ENCODE results near the gene SRD5A3. TPM values are rescaled to one million over a fixed set of nuclear protein-coding genes. Genes with fewer than 3 reads are reported as not detected.

SRD5A3 gene
- total RNA-seq, 2 donors from 2014 or later, result 5.4 to 6.4 TPM

- no peak for ATAC-seq (ENCODE audit: insufficient number of reproducible peaks, low FRiP score, low read depth)
- no peak for TF ChIP-seq CTCF (IDR thresholded peaks at IDR 0.05)
Observed at GRCh38 chr4:55336138-55337034, 9.7 kb upstream of the SRD5A3 start.

GRCh38 chr4:55337944-55338343 lies 8.1 kb upstream of the SRD5A3 start:
- no peak overlapping the region for H3K4me3 ChIP-seq
- no peaks in the 10 kb centered on the region for H3K4me1 ChIP-seq (ENCODE audit: control insufficient read depth in 1 of 2, low read depth in 2 of 2)
- no peak for ATAC-seq (ENCODE audit: insufficient number of reproducible peaks, low FRiP score, low read depth)
- no peak for DNase-seq (ENCODE audit: low spot score)
- H3K9me3 ChIP-seq, result no peaks in the 10 kb centered on the region
- H3K27ac ChIP-seq, result no peak overlapping the region
- H3K27me3 ChIP-seq (replicated peaks; ENCODE audit: insufficient read depth), result no peaks in the 10 kb centered on the region
- no peak for TF ChIP-seq CTCF (IDR thresholded peaks at IDR 0.05)
- H3K36me3 ChIP-seq, result no peaks in the 10 kb centered on the region

More at GRCh38 chr4:55336138-55337034, 9.7 kb upstream of the SRD5A3 start:
- DNase-seq (ENCODE audit: low spot score), result no peak
- Histone ChIP-seq H3K27me3 (replicated peaks; ENCODE audit: insufficient read depth) (no peaks in the 10 kb centered on the region), H3K4me3 (no peak overlapping the region), H3K27ac (no peak overlapping the region), H3K4me1 (ENCODE audit: control insufficient read depth in 1 of 2, low read depth in 2 of 2) (no peaks in the 10 kb centered on the region), H3K9me3 (no peaks in the 10 kb centered on the region), H3K36me3 (no peaks in the 10 kb centered on the region)

GRCh38 chr4:55338486-55338885 lies 7.6 kb upstream of the SRD5A3 start:
- TF ChIP-seq CTCF (IDR thresholded peaks at IDR 0.05), result no peak
- no peak overlapping the region for H3K27ac ChIP-seq
- ATAC-seq (ENCODE audit: insufficient number of reproducible peaks, low FRiP score, low read depth) (no peak), DNase-seq (ENCODE audit: low spot score) (no peak)
- no peaks in the 10 kb centered on the region for H3K9me3 ChIP-seq
- H3K36me3 ChIP-seq, result no peaks in the 10 kb centered on the region
- H3K27me3 ChIP-seq (replicated peaks; ENCODE audit: insufficient read depth), result no peaks in the 10 kb centered on the region
- H3K4me3 ChIP-seq, result no peak overlapping the region
- no peaks in the 10 kb centered on the region for H3K4me1 ChIP-seq (ENCODE audit: control insufficient read depth in 1 of 2, low read depth in 2 of 2)

- H3K27me3 ChIP-seq (replicated peaks; ENCODE audit: insufficient read depth), result no peaks in the 10 kb centered on the region
- TF ChIP-seq CTCF (IDR thresholded peaks at IDR 0.05), result no peak
- ATAC-seq (ENCODE audit: insufficient number of reproducible peaks, low FRiP score, low read depth), result no peak
- no peaks in the 10 kb centered on the region for H3K9me3 ChIP-seq
- H3K27ac ChIP-seq, result no peak overlapping the region
- DNase-seq (ENCODE audit: low spot score), result no peak
- H3K4me3 ChIP-seq, result no peak overlapping the region
- no peaks in the 10 kb centered on the region for H3K4me1 ChIP-seq (ENCODE audit: control insufficient read depth in 1 of 2, low read depth in 2 of 2)
- H3K36me3 ChIP-seq, result no peaks in the 10 kb centered on the region
Observed at GRCh38 chr4:55340266-55340665, 5.8 kb upstream of the SRD5A3 start.

GRCh38 chr4:55343887-55344286 lies 2.2 kb upstream of the SRD5A3 start:
- Histone ChIP-seq H3K4me1 (ENCODE audit: control insufficient read depth in 1 of 2, low read depth in 2 of 2) (peaks cover 9 to 11% of the 10 kb centered on the region in 2 donors), H3K27ac (no peak overlapping the region), H3K36me3 (no peaks in the 10 kb centered on the region), H3K4me3 (no peak overlapping the region), H3K9me3 (no peaks in the 10 kb centered on the region), H3K27me3 (replicated peaks; ENCODE audit: insufficient read depth) (no peaks in the 10 kb centered on the region)
- DNase-seq (ENCODE audit: low spot score) (no peak), ATAC-seq (ENCODE audit: insufficient number of reproducible peaks, low FRiP score, low read depth) (no peak)
- no peak for TF ChIP-seq CTCF (IDR thresholded peaks at IDR 0.05)
